ENCODE data around the gene ZYG11A.

The ZYG11A gene

DNA sequence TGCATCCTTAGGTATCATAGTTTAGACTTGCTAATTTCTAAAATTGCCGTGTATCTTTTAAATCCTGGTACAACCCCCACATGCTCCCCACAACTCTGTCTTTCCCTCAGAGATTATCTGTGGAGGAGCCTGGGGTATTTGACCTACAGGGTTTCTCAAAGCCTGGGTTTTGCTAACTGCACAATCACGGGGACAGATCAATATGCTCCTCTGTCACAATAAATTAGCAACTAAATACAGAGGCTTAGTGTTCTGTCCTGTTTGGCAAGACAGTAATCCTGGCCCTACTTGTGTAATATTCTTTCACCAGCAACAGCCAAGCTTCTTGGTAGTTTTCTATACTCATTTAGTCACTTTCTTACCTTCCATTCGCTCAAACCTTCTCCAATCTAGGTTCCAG is 70.5 kb downstream of the ZYG11A start:
- no peak for TF ChIP-seq ZFHX2 (tag by site-specific recombination; conservative IDR thresholded peaks at IDR 0.05)
- TF ChIP-seq PRDM1 (tag by site-specific recombination; IDR thresholded peaks at IDR 0.05): no peak
- no peak for TF ChIP-seq SCRT2 (tag by site-specific recombination; IDR thresholded peaks at IDR 0.05)
- no peak for TF ChIP-seq HOXC10 (CRISPR knock-in tag; IDR thresholded peaks at IDR 0.05)
- TF ChIP-seq ZNF426 (tag by site-specific recombination; IDR thresholded peaks at IDR 0.05): no peak
- no peak for TF ChIP-seq ZNF843 (tag by site-specific recombination; IDR thresholded peaks at IDR 0.05)
- TF ChIP-seq ZNF48 (tag by site-specific recombination; IDR thresholded peaks at IDR 0.05): no peak
- no peak for TF ChIP-seq ZNF404 (tag by site-specific recombination; IDR thresholded peaks at IDR 0.05)
- no peak for TF ChIP-seq ZNF530 (tag by site-specific recombination; IDR thresholded peaks at IDR 0.05; ENCODE audit: low read depth)
- TF ChIP-seq ZBTB17 (tag by site-specific recombination; IDR thresholded peaks at IDR 0.05): no peak
- no peak for TF ChIP-seq KLF9 (tag by site-specific recombination; IDR thresholded peaks at IDR 0.05; ENCODE audit: low read depth)
- no peak for TF ChIP-seq ZNF658 (tag by site-specific recombination; IDR thresholded peaks at IDR 0.05)
- TF ChIP-seq ZNF776 (tag by site-specific recombination; IDR thresholded peaks at IDR 0.05; ENCODE audit: borderline replicate concordance): no peak
- POLR2A ChIA-PET: interaction anchor here (0.6 kb wide), 1 partner anchor 14 kb away, joined by 3 read pairs; the partner anchor contains the start of gene SCP2
- H3K4me1 ChIP-seq (ENCODE audit: control insufficient read depth, insufficient read depth, low read length): no peaks in the 10 kb centered on the region
- peaks cover 0 to 2% of the 10 kb centered on the region in 2 experiments; a peak in 2 of 3 replicates for H3K36me3 ChIP-seq (ENCODE audit: control insufficient read depth in 2 of 2, insufficient read depth in 1 of 2, low read length in 2 of 2)
- CTCF ChIA-PET: interaction anchor here (0.7 kb wide), 1 partner anchor 13 kb away, joined by 3 read pairs; no protein-coding TSS in a partner anchor
- H3K27ac ChIP-seq (ENCODE audit: extremely low read depth, low read depth, low read length): no peak overlapping the region
- H3K4me3 ChIP-seq (ENCODE audit: low read depth, low read length): no peak overlapping the region
- no peaks in the 10 kb centered on the region for H3K9me3 ChIP-seq (ENCODE audit: control insufficient read depth, insufficient read depth, low read depth, low read length)

DNA sequence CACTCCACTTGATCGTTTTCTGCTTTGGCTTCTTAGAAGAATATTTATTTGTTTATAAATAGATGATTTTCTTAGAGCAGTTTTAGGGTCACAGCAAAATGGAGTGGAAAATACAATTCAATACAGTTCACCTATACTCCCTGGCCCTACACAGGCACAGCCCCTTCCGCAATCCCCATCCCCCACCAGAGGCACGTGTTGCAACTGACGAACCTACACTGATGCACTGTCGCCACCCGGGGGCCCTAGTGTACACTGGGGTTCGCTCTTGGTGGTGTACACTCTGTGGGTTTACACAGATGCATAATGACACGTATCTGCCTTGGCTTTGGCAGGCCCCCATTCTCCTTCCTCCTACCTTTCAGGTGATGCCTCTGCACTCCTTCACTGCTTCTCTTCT is 71.0 kb downstream of the ZYG11A start:
- H3K27ac ChIP-seq (ENCODE audit: extremely low read depth, low read depth, low read length): no peak overlapping the region
- TF ChIP-seq BCL11A (tag by site-specific recombination; IDR thresholded peaks at IDR 0.05; ENCODE audit: low read depth): no peak
- no peak for TF ChIP-seq KLF9 (tag by site-specific recombination; IDR thresholded peaks at IDR 0.05; ENCODE audit: low read depth)
- TF ChIP-seq KLF10 (tag by site-specific recombination; IDR thresholded peaks at IDR 0.05): no peak
- no peak for TF ChIP-seq ZNF133 (tag by site-specific recombination; IDR thresholded peaks at IDR 0.05)
- no peak for TF ChIP-seq ZNF23 (tag by site-specific recombination; IDR thresholded peaks at IDR 0.05; ENCODE audit: borderline replicate concordance)
- CTCF ChIA-PET: no interaction called here
- no peaks in the 10 kb centered on the region for H3K9me3 ChIP-seq (ENCODE audit: control insufficient read depth, insufficient read depth, low read depth, low read length)
- H3K36me3 ChIP-seq (ENCODE audit: control insufficient read depth in 2 of 2, insufficient read depth in 1 of 2, low read length in 2 of 2): no peaks in the 10 kb centered on the region; a peak in 1 of 3 replicates
- POLR2A ChIA-PET: no interaction called here
- no peak overlapping the region for H3K4me3 ChIP-seq (ENCODE audit: low read depth, low read length)
- no peaks in the 10 kb centered on the region for H3K4me1 ChIP-seq (ENCODE audit: control insufficient read depth, insufficient read depth, low read length)

DNA sequence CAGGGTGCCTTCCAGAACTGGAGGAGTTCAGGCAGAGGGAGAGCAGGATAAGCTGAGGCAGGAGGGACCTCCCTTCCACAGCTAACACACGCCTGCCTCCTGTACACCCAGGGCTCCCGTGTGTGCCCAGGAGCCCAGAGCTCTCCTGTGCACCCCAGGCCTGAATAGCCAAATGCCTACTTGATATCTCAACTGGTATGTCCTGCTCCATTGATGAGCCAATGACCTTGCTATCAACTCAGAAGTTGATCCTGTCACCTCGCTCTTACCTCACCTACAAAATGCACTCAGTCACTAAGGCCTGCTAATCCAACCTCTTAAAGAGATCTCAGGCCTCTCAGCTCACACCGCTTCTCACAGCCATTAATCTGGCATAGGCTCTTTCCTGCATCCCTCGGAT is 71.9 kb downstream of the ZYG11A start:
- TF ChIP-seq BCL11A (tag by site-specific recombination; IDR thresholded peaks at IDR 0.05; ENCODE audit: low read depth) (no peak), ZBTB17 (tag by site-specific recombination; IDR thresholded peaks at IDR 0.05) (peak; percentile 92)
- POLR2A ChIA-PET: no interaction called here
- no peak overlapping the region for H3K4me3 ChIP-seq (ENCODE audit: low read depth, low read length)
- H3K4me1 ChIP-seq (ENCODE audit: control insufficient read depth, insufficient read depth, low read length): no peaks in the 10 kb centered on the region
- H3K36me3 ChIP-seq (ENCODE audit: control insufficient read depth in 2 of 2, insufficient read depth in 1 of 2, low read length in 2 of 2): no peaks in the 10 kb centered on the region; a peak in 1 of 3 replicates
- no peaks in the 10 kb centered on the region for H3K9me3 ChIP-seq (ENCODE audit: control insufficient read depth, insufficient read depth, low read depth, low read length)
- CTCF ChIA-PET: interaction anchor here (1.1 kb wide), 1 partner anchor 272 kb away, joined by 4 read pairs; no protein-coding TSS in a partner anchor
- no peak overlapping the region for H3K27ac ChIP-seq (ENCODE audit: extremely low read depth, low read depth, low read length)

- Histone ChIP-seq H3K9me3 (ENCODE audit: control insufficient read depth, insufficient read depth, low read depth, low read length) (no peaks in the 10 kb centered on the region), H3K4me1 (ENCODE audit: control insufficient read depth, insufficient read depth, low read length) (no peaks in the 10 kb centered on the region), H3K36me3 (ENCODE audit: control insufficient read depth in 2 of 2, insufficient read depth in 1 of 2, low read length in 2 of 2) (no peaks in the 10 kb centered on the region; a peak in 1 of 3 replicates), H3K4me3 (ENCODE audit: low read depth, low read length) (no peak overlapping the region), H3K27ac (ENCODE audit: extremely low read depth, low read depth, low read length) (no peak overlapping the region)
- CTCF ChIA-PET: interaction anchor here (1.1 kb wide), 1 partner anchor 271 kb away, joined by 4 read pairs; no protein-coding TSS in a partner anchor
- POLR2A ChIA-PET: no interaction called here
- TF ChIP-seq, protein P1, sequence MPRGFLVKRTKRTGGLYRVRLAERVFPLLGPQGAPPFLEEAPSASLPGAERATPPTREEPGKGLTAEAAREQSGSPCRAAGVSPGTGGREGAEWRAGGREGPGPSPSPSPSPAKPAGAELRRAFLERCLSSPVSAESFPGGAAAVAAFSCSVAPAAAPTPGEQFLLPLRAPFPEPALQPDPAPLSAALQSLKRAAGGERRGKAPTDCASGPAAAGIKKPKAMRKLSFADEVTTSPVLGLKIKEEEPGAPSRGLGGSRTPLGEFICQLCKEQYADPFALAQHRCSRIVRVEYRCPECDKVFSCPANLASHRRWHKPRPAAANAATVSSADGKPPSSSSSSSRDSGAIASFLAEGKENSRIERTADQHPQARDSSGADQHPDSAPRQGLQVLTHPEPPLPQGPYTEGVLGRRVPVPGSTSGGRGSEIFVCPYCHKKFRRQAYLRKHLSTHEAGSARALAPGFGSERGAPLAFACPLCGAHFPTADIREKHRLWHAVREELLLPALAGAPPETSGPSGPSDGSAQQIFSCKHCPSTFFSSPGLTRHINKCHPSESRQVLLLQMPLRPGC (tag by site-specific recombination; IDR thresholded peaks at IDR 0.05): no peak
These were observed 72.8 kb downstream of the ZYG11A start for GRCh38 chr1:52915211-52915854.
